HepG2 (cell line): ENCODE results near the gene CD81. TPM values are rescaled to one million over a fixed set of nuclear protein-coding genes. Genes with fewer than 3 reads are reported as not detected.

Experiments used
- ATAC-seq: fragments of 200-7000 bp; cut with Tn5 transposase; 3 replicates; pipeline ENCODE4 v1.9.1; 2020; ENCODE audit warnings: mild to moderate bottlenecking, moderate library complexity
- BruUV-seq: library from RNA; stranded (reverse); fragments of 400-500 nt; replicated peaks from 2 replicates; lab custom pipeline; 2021; lab: Mats Ljungman, UMichigan
- CTCF ChIA-PET: fragments of 300-600 bp; formaldehyde crosslinking; extraction: SDS; loops from one replicate; lab custom pipeline; 2021; ENCODE audit warnings: low total read pairs, inconsistent platforms, low intra/inter-chr PET ratio; lab: Yijun Ruan, JAX
- POLR2A ChIA-PET: fragments of 350-600 bp; sonication (Branson Sonifier 250); formaldehyde crosslinking; loops from one replicate; lab custom pipeline; 2020; ENCODE audit warnings: antibody characterized with exemption, inconsistent platforms; lab: Yijun Ruan, JAX
- DNase-seq: peaks from one replicate; pipeline ENCODE4 v3.0.0-alpha.2; 2015; ENCODE audit warnings: low spot score
- FAIRE-seq: peaks from 3 replicates; lab custom pipeline; 2011; peaks lifted over from hg19 to GRCh38; lab: Jason Lieb, UNC
- H2AFZ ChIP-seq: one replicate; pipeline ENCODE4 v1.6.1; 2011; ENCODE audit warnings: low read length, inconsistent platforms
- H3K27ac ChIP-seq: fragments of 300-600 bp; 3 replicates; pipeline ENCODE4 v1.8.0; 2011; ENCODE audit warnings: mixed run types, mild to moderate bottlenecking, mixed read lengths, low read length, inconsistent platforms; ENCODE audit not compliant: insufficient read depth; ENCODE audit errors: extremely low read length
- H3K27me3 ChIP-seq, 2 experiments: fragments of 200-600 bp in 1 of 2; 2 replicates in 1 of 2; 3 replicates in 1 of 2; pipeline versions ENCODE4 v1.6.0 to v1.8.0; 2011; ENCODE audit warnings: low read length in 2 of 2, mild to moderate bottlenecking in 2 of 2, moderate library complexity in 2 of 2, inconsistent platforms in 1 of 2; ENCODE audit not compliant: insufficient read depth in 2 of 2, control insufficient read depth in 1 of 2
- H3K36me3 ChIP-seq, 2 experiments: fragments of 200-600 bp in 1 of 2; replicated peaks in 1 of 2; 2 replicates in 1 of 2; 3 replicates in 1 of 2; pipeline versions ENCODE4 v1.5.1 to v1.8.0; 2011; ENCODE audit warnings: low read length in 2 of 2, inconsistent platforms in 1 of 2; ENCODE audit not compliant: insufficient read depth in 2 of 2, control insufficient read depth in 1 of 2
- H3K4me1 ChIP-seq: 2 replicates; pipeline ENCODE4 v1.5.1; 2012; ENCODE audit warnings: low read length, inconsistent platforms; ENCODE audit not compliant: insufficient read depth
- H3K4me2 ChIP-seq: 2 replicates; pipeline ENCODE4 v1.6.0; 2011; ENCODE audit warnings: low read depth, low read length, inconsistent platforms
- H3K4me3 ChIP-seq, 3 experiments: fragments of 200-600 bp in 1 of 3; sonication (generic), shearing (Covaris generic) in 1 of 3; replicated peaks in 1 of 3; 2 replicates each; pipeline ENCODE4 v1.5.1; 2011 to 2016; ENCODE audit warnings: low read length in 3 of 3, inconsistent platforms in 2 of 3, low read depth in 2 of 3, mild to moderate bottlenecking in 2 of 3, control low read depth in 1 of 3, mixed read lengths in 1 of 3; ENCODE audit not compliant: insufficient read depth in 1 of 3
- H3K79me2 ChIP-seq: one replicate; pipeline ENCODE4 v1.6.1; 2011; ENCODE audit warnings: low read length, inconsistent platforms; ENCODE audit not compliant: insufficient read depth
- H3K9ac ChIP-seq: 2 replicates; pipeline ENCODE4 v1.6.0; 2011; ENCODE audit warnings: mild to moderate bottlenecking, low read depth, low read length, inconsistent platforms; ENCODE audit not compliant: insufficient read depth
- H3K9me3 ChIP-seq: 2 replicates; pipeline ENCODE4 v1.5.1; 2012; ENCODE audit warnings: mild to moderate bottlenecking, low read length
- H4K20me1 ChIP-seq: 2 replicates; pipeline ENCODE4 v1.6.0; 2011; ENCODE audit warnings: inconsistent platforms, mild to moderate bottlenecking, low read length, moderate library complexity; ENCODE audit not compliant: insufficient read depth
- RFX3 ChIP-seq: IDR thresholded peaks from 2 replicates; pipeline ENCODE4 v1.6.1; 2016; ENCODE audit warnings: missing biosample characterization, missing genetic modification reagents
- WGBS: methylation state at CpG from one replicate; pipeline ENCODE4 v1.1.6; 2017; ENCODE audit warnings: low lambda C conversion rate; 5-methylcytosine and 5-hydroxymethylcytosine counted together
- in situ Hi-C: cut with HindIII; loops from 2 replicates; pipeline ENCODE4 v1.10.0; 2017; ENCODE audit warnings: low pct_unique_long_range_greater_than_20kb; ENCODE audit not compliant: extremely low pct_ligation_motif_present
- intact Hi-C: fragments of 100-400 bp; cut with micrococcal nuclease; formaldehyde crosslinking; loops from one replicate; pipeline ENCODE4 v1.10.0; 2022; ENCODE audit not compliant: unreplicated experiment
- polyA plus RNA-seq, 8 experiments: library from polyadenylated mRNA; depleted of rRNA in 3 of 8; stranded (reverse) in 7 of 8; unstranded in 1 of 8; fragments of >200 nt; fragmentation: Illumina TruSeq in 4 of 8; extraction: Trizol in 4 of 8; gene quantifications; 2 replicates each; pipeline versions ENCODE4 v1.2.1 to v1.2.3, GENCODE V29; 2011 to 2016; ENCODE audit warnings: low read depth in 4 of 8, missing spikeins in 1 of 8, mixed read lengths in 1 of 8; ENCODE audit not compliant: insufficient read depth in 1 of 8
- total RNA-seq, 5 experiments: library from RNA; depleted of rRNA; stranded (reverse); fragments of >200 nt; fragmentation: Illumina TruSeq; extraction: Trizol; gene quantifications; 2 replicates each; pipeline ENCODE4 v1.2.3, GENCODE V29; 2016; ENCODE audit warnings: low read depth in 1 of 5
- TF ChIP-seq, protein P1 (sequence below): sonication (generic); formaldehyde crosslinking; IDR thresholded peaks from 2 replicates; pipeline ENCODE4 v1.5.1; 2020; ENCODE audit warnings: mild to moderate bottlenecking, missing genetic modification reagents, moderate library complexity
- TF ChIP-seq, protein P2 (sequence below): sonication (generic); formaldehyde crosslinking; IDR thresholded peaks from 2 replicates; pipeline ENCODE4 v1.4.0; 2020; ENCODE audit warnings: missing genetic modification reagents
- TF ChIP-seq, protein P3 (sequence below): sonication (generic); formaldehyde crosslinking; IDR thresholded peaks from 2 replicates; pipeline ENCODE4 v1.5.0; 2020; ENCODE audit warnings: mild to moderate bottlenecking, missing genetic modification reagents, borderline replicate concordance

CD81 gene
- total and polyA plus RNA-seq, 2 of the 13 experiments (the other 11 are each of a cell fraction or from before 2014, with no cell fraction given), result not detected

DNA sequence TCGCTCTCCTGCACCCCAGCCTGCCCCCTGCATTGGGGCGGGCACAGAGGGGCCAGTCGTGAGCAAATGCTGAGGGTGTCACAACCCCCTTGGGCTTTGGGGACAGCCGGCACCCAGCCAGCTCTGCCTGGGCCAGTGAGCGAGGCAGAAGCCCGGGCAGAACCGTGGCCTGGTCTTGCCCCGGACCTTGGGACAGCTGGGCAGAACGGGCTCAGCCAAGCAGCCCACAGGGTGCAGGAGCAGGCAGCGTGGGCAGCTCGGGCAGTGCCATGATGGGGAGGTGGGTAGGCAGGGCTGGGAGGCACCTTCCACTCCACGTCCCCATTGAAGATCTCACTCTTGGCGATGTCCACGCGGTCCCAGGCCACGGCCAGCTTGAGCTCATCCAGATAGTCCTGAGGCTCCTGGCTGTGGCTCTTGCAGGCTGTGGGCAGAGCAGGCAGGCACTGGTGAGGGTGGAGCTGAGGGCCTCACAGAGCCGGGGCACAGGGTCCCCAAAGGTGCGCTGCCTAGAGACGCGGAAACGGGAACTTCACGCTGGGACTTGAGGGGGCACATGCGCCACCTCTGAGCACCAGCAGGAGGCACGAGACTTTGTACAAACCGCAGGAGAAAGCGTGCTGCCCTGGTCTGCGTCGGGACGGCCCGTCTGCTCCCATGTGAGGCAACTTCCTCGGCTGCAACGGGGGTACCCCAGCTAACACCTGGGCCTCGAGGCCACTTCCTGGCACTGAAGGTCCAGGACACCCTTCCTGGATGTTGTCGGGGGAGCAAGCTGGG is 38.7 kb downstream of the CD81 start:
- no peaks in the 10 kb centered on the region for H4K20me1 ChIP-seq
- peaks cover 0 to 1% of the 10 kb centered on the region in 2 experiments; a peak in 1 of 5 replicates for H3K27me3 ChIP-seq
- no peak for ATAC-seq
- H3K4me2 ChIP-seq, result no peak overlapping the region
- no peaks in the 10 kb centered on the region for H3K79me2 ChIP-seq
- CTCF ChIA-PET, result interaction anchor here (1.6 kb wide), 1 partner anchor 110 kb away, joined by 3 read pairs; no protein-coding TSS in a partner anchor
- TF ChIP-seq RFX3, result no peak
- TF ChIP-seq, protein P1, sequence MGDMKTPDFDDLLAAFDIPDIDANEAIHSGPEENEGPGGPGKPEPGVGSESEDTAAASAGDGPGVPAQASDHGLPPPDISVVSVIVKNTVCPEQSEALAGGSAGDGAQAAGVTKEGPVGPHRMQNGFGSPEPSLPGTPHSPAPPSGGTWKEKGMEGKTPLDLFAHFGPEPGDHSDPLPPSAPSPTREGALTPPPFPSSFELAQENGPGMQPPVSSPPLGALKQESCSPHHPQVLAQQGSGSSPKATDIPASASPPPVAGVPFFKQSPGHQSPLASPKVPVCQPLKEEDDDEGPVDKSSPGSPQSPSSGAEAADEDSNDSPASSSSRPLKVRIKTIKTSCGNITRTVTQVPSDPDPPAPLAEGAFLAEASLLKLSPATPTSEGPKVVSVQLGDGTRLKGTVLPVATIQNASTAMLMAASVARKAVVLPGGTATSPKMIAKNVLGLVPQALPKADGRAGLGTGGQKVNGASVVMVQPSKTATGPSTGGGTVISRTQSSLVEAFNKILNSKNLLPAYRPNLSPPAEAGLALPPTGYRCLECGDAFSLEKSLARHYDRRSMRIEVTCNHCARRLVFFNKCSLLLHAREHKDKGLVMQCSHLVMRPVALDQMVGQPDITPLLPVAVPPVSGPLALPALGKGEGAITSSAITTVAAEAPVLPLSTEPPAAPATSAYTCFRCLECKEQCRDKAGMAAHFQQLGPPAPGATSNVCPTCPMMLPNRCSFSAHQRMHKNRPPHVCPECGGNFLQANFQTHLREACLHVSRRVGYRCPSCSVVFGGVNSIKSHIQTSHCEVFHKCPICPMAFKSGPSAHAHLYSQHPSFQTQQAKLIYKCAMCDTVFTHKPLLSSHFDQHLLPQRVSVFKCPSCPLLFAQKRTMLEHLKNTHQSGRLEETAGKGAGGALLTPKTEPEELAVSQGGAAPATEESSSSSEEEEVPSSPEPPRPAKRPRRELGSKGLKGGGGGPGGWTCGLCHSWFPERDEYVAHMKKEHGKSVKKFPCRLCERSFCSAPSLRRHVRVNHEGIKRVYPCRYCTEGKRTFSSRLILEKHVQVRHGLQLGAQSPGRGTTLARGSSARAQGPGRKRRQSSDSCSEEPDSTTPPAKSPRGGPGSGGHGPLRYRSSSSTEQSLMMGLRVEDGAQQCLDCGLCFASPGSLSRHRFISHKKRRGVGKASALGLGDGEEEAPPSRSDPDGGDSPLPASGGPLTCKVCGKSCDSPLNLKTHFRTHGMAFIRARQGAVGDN (CRISPR knock-in tag), result peak; percentile 27; the same call in 1 of the 2 replicates
- TF ChIP-seq, protein P2, sequence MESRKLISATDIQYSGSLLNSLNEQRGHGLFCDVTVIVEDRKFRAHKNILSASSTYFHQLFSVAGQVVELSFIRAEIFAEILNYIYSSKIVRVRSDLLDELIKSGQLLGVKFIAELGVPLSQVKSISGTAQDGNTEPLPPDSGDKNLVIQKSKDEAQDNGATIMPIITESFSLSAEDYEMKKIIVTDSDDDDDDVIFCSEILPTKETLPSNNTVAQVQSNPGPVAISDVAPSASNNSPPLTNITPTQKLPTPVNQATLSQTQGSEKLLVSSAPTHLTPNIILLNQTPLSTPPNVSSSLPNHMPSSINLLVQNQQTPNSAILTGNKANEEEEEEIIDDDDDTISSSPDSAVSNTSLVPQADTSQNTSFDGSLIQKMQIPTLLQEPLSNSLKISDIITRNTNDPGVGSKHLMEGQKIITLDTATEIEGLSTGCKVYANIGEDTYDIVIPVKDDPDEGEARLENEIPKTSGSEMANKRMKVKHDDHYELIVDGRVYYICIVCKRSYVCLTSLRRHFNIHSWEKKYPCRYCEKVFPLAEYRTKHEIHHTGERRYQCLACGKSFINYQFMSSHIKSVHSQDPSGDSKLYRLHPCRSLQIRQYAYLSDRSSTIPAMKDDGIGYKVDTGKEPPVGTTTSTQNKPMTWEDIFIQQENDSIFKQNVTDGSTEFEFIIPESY (CRISPR knock-in tag), result peak; percentile 94
- TF ChIP-seq, protein P3, sequence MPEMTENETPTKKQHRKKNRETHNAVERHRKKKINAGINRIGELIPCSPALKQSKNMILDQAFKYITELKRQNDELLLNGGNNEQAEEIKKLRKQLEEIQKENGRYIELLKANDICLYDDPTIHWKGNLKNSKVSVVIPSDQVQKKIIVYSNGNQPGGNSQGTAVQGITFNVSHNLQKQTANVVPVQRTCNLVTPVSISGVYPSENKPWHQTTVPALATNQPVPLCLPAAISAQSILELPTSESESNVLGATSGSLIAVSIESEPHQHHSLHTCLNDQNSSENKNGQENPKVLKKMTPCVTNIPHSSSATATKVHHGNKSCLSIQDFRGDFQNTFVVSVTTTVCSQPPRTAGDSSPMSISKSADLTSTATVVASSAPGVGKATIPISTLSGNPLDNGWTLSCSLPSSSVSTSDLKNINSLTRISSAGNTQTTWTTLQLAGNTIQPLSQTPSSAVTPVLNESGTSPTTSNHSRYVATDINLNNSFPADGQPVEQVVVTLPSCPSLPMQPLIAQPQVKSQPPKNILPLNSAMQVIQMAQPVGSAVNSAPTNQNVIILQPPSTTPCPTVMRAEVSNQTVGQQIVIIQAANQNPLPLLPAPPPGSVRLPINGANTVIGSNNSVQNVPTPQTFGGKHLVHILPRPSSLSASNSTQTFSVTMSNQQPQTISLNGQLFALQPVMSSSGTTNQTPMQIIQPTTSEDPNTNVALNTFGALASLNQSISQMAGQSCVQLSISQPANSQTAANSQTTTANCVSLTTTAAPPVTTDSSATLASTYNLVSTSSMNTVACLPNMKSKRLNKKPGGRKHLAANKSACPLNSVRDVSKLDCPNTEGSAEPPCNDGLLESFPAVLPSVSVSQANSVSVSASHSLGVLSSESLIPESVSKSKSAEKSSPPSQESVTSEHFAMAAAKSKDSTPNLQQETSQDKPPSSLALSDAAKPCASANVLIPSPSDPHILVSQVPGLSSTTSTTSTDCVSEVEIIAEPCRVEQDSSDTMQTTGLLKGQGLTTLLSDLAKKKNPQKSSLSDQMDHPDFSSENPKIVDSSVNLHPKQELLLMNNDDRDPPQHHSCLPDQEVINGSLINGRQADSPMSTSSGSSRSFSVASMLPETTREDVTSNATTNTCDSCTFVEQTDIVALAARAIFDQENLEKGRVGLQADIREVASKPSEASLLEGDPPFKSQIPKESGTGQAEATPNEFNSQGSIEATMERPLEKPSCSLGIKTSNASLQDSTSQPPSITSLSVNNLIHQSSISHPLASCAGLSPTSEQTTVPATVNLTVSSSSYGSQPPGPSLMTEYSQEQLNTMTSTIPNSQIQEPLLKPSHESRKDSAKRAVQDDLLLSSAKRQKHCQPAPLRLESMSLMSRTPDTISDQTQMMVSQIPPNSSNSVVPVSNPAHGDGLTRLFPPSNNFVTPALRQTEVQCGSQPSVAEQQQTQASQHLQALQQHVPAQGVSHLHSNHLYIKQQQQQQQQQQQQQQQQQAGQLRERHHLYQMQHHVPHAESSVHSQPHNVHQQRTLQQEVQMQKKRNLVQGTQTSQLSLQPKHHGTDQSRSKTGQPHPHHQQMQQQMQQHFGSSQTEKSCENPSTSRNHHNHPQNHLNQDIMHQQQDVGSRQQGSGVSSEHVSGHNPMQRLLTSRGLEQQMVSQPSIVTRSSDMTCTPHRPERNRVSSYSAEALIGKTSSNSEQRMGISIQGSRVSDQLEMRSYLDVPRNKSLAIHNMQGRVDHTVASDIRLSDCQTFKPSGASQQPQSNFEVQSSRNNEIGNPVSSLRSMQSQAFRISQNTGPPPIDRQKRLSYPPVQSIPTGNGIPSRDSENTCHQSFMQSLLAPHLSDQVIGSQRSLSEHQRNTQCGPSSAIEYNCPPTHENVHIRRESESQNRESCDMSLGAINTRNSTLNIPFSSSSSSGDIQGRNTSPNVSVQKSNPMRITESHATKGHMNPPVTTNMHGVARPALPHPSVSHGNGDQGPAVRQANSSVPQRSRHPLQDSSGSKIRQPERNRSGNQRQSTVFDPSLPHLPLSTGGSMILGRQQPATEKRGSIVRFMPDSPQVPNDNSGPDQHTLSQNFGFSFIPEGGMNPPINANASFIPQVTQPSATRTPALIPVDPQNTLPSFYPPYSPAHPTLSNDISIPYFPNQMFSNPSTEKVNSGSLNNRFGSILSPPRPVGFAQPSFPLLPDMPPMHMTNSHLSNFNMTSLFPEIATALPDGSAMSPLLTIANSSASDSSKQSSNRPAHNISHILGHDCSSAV (CRISPR knock-in tag), result no peak
- no peaks in the 10 kb centered on the region for H3K9me3 ChIP-seq
- H3K4me1 ChIP-seq, result peaks cover 33% of the 10 kb centered on the region
- FAIRE-seq, result no peak
- no peak overlapping the region for H3K9ac ChIP-seq
- in situ Hi-C loops (loop anchor here (5.0 kb wide), 2 partner anchors 103 to 213 kb away; no protein-coding TSS in a partner anchor), intact Hi-C loops (no loop called here)
- no TSS peak for BruUV-seq
- POLR2A ChIA-PET, result no interaction called here
- H3K27ac ChIP-seq, result no peak overlapping the region
- no peak overlapping the region for H3K4me3 ChIP-seq
- H3K36me3 ChIP-seq, result no peaks in the 10 kb centered on the region
- 78% methylated on average over 15 of the region's 34 CpGs for WGBS
- H2AFZ ChIP-seq, result no peak overlapping the region
- DNase-seq, result no peak
